NCI-H524 treated with DMSO at 0.1 percent for 48 hours (cell line): Measurements from ENCODE around the gene TMEM132A.

Source experiments
- DNase-seq: peaks from one replicate; lab custom pipeline; 2025; lab: John Stamatoyannopoulos, UW

Gene TMEM132A, protein sequence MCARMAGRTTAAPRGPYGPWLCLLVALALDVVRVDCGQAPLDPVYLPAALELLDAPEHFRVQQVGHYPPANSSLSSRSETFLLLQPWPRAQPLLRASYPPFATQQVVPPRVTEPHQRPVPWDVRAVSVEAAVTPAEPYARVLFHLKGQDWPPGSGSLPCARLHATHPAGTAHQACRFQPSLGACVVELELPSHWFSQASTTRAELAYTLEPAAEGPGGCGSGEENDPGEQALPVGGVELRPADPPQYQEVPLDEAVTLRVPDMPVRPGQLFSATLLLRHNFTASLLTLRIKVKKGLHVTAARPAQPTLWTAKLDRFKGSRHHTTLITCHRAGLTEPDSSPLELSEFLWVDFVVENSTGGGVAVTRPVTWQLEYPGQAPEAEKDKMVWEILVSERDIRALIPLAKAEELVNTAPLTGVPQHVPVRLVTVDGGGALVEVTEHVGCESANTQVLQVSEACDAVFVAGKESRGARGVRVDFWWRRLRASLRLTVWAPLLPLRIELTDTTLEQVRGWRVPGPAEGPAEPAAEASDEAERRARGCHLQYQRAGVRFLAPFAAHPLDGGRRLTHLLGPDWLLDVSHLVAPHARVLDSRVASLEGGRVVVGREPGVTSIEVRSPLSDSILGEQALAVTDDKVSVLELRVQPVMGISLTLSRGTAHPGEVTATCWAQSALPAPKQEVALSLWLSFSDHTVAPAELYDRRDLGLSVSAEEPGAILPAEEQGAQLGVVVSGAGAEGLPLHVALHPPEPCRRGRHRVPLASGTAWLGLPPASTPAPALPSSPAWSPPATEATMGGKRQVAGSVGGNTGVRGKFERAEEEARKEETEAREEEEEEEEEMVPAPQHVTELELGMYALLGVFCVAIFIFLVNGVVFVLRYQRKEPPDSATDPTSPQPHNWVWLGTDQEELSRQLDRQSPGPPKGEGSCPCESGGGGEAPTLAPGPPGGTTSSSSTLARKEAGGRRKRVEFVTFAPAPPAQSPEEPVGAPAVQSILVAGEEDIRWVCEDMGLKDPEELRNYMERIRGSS

DNA sequence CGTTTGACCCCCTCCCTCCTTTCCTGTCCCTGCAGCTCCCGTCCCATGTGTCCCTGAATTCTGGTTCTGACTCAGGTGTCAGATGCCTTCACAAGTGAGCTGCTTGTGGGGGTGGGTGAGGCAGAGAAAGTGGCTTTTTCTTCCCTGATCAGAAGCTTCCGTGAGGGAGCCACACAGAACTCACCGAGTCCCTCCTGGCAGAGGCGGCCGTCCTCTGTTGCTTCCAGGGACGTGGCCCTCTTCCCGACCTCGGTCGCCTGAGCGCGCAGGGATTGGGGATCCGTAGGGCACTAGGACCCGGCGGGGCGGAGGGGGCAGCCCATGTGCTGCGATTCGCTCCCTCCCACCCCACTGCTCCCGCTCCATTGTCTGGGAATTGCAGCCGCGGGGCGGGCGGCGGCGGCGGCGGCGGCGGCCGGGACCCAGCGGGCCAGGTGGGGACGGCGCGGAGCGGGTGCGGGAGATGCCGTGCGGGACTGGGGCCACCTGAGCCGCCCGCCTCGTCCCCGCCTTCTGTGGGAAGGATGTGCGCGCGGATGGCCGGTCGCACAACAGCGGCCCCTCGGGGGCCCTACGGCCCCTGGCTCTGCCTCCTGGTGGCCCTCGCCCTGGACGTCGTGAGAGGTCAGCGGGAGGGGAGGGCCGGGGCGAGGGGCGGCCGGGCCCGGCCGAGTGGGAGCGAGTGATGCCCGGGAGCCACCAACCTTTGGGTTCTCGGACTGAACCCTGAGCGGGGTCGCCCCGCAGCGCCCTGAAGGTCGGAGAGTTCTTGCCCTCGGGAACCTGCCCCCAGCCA, at the start of gene TMEM132A:
Gene TMEM132A (plus strand): TSS at position 351 of the 796 bp plus-strand sequence. CDS start 174 bp downstream, at position 525.
- peak; percentile 23 for DNase-seq

DNA sequence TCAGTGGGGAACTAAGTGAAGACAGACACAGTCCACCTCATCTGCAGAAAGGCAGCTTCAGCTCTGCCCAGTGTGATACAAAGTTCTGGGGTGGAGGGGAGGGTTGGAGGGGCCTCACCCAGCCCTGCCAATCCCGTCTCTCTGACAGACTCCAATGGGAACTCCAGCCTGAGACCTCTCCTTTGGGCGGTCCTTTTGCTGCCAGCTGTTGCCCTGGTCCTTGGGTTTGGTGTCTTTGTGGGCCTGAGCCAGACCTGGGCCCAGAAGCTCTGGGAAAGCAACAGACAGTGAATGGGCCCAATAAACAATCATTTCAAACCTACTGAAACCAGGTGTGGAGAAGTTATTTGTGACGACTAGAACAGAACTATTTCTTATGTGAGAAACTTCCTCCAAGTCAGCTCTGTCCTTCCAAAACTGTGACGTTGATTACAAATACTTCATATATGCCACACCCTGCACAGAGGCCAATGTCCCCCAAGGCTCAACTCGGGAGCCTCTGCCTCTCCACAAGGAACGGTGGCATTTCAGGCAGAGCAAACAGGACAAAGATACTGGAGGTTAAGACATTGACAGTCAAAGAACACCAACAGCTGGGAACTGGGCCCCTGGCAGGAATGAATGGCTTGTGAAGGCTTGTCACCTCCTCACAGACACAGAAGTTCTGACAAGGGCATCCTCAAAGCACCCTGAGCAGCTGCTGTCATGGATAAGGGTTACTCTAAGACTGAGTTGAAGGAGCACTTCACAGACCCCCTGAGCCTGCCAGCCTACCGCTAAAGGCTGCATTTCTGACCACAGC, 48.7 kb upstream of the TMEM132A start:
- DNase-seq: no peak

DNA sequence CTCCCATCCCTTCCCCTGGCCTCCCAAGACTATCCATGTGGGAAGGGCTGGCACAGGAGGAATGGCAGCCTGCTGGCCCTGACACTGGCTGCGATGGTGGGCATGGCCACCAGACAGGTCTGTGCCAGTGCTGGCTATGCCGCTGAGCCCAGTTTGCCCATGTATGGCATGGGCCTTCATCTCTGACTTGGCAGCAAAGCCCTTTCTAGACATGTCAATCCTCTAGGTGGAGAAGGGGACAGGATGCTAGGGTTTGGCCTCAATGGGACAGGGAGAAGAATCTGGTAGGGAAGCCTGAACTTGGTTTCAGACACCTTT, 48.1 kb upstream of the TMEM132A start:
- no peak for DNase-seq

DNA sequence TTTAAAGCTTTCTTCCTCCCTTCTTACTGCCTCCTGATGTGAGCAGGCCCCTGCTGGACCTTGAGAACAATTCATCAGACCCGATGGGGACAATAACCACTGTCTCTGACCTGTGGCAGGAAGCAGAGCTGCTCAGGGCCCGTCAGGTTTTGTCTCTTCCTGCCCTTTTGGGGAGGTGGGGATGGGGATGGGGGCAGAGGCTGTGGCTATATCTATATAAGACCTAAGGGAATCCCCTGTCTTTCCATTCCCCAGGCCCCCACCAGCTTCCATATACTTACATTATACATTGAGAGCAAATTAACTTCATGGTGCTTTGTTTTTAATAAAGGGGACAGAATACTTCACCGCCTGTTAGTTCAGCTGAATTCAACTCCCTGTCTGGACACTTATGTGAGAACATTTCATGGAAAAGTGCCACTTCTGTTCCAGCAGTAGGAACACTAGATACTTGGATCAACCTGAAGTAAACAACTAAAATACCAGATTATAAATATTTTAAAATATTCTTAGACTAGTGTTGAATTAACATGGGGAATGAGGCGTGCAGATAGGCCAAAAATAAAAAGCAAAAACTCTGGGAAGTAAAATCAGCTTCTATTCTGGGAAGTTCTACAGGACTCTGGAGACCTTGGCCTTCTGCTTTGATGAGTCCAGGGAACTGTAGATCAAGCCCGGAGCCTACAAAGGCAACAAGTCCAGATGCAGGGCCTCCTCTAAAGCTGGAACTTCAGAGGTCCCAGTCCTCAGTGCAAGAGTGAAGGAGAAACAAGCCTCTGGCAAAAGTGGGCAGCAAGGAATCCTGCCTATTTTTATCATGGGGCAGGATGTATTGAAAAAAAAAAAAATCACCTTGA, 45.8 kb upstream of the TMEM132A start:
- DNase-seq: no peak

DNA sequence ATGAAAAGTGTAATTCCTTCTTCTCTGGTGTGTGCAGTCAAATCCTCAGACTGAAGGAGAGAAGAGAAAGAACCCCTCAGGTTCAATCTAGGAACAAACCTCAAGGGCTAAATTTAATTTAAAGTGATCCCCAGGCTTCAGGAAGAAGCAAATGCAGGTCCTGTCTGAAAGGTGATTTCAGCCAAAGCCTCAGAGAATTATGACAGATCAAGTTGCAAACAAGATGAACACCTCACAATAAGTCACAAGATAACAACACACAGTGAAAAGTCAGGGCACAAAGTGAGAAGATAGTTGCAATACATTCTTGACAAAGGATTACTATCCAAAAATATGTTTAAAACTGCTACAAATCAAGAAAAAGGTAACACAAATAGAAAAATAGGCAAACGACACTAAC, 45.2 kb upstream of the TMEM132A start:
- DNase-seq: no peak

DNA sequence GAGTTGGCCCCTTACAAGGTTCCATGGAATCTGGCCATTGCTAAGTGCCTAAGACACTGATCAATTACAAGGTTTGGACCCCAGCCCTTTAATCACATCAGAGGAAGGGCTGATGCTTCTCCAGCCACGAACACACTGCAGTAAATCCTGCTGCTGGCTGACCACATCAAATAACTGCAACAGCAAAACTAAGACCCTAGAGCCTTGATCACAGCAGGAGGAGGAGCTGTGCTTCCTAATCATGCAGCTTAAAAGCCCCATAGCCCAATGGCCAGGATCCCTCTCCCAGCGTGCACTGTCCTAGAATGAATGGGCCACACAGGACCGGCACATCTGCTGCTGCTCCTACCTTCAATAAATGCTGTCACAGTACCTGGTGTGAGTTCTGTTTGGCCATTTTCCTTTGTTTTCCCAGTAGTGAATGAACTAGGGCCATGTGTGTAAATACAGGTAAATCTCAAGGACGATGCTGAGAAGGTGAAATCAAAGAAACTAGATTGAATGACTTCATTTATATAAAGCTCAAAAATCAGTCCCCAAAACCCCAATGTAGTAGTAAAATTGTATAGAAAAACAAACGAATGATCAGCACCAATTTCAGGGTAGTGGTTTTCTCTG, 44.2 kb upstream of the TMEM132A start:
- DNase-seq: no peak

DNA sequence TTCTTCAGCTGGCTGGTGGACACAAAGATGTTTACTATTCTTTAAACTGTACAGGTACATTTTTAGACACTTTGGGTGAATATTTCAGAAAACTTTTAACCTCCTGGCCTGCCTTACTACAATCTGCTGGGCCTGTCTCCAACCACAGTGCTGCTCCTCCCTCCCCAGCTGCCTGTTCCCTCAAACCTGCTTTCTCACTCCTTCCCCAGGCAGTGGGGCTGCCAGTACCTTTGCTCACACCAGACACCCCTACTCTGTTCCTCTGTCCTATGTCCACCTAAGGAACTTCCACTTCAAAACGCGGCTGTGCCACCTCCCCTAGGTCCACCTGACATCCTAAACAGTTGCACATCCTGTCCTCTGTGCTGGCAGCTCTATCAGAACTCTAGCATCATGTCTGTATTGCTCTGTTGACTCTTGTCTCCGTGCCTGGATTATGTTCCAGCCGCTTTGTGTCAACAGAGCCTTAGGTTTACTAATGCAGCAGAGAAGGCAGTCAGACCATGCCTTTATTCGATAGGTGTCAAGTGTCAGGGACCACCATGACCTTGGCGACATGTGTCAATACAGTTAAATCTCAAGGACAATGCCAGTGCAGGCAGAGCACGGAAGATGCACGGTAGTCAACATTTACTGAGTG, 43.5 kb upstream of the TMEM132A start:
- no peak for DNase-seq

DNA sequence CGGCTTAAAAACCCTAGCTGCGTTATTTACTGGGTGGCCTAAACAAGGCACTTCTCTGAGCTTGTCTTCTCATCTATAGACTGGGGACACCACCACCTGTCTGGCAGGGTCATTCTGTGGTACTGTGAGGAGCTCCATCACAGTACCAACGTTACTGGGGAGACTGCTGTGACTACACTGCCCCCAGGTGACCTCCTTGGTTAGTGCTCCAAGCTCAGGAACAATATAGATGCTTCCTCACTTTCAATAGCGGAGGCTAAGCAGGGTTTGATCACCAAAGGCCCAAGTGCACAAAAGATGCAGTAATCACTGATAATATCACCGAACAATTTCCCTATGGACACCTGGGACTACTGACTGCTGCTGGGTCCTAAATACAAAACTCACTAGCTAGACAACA, 36.7 kb upstream of the TMEM132A start:
- DNase-seq: peak; percentile 35

DNA sequence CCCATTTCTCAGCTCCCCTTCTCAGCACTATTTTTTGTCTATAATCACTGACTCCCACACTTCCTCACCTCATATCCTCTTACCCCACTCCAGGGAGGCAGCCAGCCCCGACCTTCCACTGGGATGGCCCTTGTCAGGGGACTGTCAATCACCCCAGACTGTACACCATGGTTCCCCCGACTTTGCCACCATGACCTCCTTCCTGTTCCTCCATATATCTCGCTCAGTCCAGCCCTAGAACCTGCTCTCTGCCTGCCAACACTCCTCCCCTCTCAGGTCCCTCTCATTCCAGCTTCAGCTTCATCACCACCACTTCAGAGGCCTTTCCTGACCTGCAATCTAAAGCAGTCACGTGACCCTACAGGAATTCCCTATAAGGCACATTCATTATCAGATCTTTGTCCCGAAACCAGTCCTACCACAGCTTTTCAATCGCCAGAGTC, 34.4 kb upstream of the TMEM132A start:
- no peak for DNase-seq

DNA sequence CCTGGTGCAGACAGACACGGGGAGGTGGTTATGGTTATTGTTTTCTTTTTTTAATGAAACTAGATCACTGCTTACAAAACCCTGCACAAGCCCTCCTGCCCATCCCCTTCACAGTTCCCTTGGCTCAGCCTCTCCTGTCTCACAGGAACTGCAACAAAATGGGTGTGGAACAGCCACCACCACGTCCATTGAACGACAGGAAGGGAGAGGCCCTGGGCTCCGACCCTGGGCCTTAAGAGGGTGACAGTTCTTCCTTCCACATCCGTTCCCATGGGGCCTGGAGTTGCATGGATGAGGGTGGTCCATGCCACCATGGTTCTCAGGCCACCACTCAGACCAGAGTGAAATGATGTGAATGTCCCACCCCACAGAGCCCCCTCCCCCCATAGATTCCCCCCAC, 33.6 kb upstream of the TMEM132A start:
- no peak for DNase-seq

DNA sequence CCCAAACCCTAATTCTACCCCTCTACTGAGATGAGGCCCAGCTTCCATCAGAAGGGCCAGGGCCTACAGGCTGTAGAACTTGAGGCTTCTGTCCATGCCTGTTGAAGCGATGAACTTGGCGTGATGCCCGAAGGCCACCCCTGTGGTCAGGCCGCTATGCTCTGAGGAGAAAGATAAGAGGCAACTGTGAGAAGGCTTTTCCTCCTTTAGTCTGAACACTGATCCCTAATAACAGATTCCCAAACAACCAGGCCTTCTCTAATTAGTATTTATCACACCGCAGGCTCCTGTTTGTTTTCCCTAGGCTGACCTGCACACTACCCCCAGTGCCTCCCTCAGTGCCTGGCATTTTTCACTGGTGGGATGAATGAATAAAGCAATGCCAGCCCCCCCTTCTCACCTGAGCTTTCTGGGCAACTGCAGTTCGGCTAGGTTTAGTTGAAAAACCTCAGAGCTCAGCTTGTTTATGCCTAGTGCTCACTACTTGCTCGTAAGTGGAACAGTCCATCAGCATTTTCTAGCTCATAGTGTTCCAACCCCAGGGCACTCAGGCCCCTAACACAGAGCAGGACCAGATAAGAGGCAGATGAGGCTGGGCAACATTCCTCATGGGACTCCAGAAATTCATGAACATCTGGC, 33.0 kb upstream of the TMEM132A start:
- DNase-seq: no peak

DNA sequence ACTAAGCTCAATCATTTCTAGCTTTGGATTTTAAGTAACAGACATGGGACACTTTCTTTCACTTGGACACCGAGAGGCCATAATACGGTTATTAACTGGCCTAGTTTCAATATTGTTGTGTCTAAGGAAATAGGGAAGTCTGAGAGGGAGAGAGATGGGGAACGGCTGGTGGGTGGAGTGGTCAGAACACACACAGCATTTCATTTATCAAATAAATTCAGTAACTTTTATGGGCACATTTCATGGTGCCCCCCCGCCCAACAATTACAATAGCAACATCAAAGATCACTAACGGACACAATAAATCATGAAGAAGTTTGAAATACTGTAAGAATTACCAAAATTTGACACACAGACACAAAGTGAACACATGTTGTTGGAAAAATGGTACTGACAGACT, 28.6 kb upstream of the TMEM132A start:
- DNase-seq: no peak

DNA sequence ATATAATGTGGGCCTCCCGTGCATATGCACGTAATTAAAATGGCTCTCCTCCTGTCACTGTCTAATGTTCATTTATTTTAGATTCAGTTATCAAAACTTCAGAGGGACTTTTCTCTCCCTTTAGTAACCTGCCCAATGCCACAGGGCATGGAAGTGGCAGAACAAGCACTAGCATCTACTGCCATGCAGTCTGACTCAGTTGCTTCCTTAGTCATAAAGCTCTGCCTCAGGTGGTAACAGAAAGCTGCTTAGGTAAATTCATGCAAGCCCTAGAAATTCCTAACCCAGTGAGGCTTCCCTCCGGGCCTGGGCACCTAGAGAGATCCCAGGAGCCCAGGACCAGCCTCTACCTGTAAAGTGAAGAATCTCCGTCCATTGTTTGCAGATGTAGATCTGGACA, 26.8 kb upstream of the TMEM132A start:
- no peak for DNase-seq

DNA sequence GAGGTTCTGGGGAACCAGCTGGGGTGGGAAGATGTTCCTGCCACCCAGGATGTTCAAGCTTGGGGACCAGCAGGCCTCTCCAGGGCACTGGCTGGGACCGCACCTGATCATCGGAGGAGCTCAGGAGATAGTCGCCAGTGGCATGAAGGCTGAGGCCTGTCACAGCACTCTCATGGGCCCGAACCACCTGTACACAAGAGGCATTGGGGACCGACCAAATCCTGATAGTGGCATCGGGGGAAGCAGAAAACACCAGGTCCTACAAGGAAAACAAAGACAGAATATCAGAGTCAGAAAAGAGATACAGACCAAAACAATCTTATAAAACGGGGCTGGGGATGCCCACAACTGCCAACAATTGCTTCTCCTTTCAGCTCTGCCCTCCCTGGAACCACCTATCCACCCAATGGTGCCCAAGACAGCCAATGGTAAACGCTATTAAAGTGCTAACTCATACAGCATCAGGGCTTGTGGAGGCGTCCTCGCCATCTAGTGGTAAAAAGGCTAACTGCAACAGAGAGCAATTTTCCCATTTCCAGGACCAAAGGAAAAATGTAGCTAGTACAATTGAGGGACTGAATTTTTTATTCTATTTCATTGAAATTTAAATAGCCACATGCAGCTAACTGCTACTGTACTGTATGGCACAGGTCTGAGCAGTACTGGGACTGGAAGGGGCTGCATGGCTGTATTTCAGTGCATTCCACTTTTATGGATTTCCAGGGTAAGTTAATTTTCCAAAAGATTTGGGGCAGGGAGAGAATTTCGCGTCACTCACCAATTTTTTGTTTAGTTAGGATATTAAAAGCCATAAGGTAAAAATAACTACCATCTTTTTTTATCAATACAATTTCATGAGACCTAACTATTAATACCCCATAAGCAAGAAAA, 25.0 kb upstream of the TMEM132A start:
- DNase-seq: no peak

DNA sequence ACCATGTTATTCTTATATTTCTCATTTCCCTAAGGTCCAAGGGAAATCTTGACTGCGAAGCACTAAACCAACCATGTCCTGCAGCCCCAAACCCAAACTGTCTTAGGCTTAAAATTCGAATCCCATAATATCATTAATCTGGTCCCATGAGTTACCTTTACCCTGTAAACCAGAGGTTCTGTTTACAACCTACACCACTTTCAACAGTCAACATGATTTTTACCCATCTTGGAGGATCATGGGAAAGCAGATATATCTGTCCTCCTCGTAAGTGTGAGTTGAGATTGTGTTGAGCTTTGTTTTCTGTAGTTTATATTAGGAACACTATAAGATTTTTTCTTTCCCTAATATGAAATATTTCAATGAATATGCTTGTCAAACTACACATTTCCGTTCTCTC, 24.3 kb upstream of the TMEM132A start:
- DNase-seq: no peak

DNA sequence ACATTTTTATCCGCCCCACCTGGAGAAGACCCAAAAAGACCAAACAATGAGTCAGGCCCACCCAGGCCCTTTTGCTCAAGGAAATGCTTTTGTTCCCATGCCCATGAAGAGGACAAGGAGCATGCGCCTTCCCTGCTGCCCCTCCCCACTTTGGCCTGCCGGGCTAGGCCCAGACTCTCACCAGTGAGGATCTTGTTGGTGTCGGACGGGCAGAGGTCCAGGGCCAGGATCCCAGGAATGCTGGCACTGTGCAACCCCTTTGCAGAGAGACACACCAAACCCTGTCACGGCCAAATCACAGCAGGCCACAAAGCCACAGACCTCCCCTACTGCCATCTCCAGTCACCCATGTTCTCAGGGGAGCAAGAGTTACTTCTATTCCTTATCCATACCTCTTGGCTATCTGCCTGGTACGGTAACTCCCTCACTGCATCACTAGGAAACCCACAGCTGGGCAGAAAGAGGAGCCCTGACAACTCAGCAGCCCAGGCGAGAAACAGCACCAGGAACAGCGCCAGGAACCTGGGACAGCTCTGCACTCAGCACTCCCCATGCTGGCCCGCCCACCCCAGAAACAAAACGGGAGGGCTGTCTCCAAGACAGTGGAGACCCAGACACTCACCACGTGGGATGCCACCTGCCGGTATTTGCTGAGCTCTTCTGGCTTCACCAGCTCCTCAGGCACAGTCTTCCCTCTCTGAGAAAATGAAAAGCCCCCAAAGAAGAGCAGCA, 23.4 kb upstream of the TMEM132A start:
- DNase-seq: no peak

DNA sequence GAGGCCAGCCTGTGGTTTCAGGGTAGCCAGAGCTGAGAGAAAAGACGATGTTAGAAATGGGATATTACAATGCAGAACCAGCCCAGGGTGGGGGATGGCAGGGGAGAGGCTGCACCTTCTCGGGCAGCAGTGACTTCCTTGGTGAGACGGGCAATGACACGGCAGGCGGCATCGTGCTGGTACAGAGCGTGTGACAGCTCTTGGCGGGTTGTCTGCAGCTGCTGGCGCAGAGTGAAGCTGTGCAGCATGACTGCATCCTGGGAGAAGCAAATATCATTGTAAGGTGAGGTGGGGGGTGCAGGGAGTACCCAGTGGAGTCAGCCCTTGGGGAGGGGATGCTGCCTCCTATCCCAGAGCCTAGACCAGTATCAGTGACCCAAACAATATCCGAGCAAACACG, 21.6 kb upstream of the TMEM132A start:
- no peak for DNase-seq
